K562 (cell line): ENCODE results near the gene DPP8. TPM values are rescaled to one million over a fixed set of nuclear protein-coding genes. Genes with fewer than 3 reads are reported as not detected.

Experiments used
- ATAC-seq: fragments of 200-7000 bp; cut with Tn5 transposase; 3 replicates; pipeline ENCODE4 v1.9.1; 2020; ENCODE audit warnings: moderate library complexity
- BruUV-seq: library from RNA; stranded (reverse); fragments of 400-500 nt; replicated peaks from 2 replicates; lab custom pipeline; 2021; lab: Mats Ljungman, UMichigan
- CTCF ChIA-PET: fragments of 300-600 bp; formaldehyde crosslinking; extraction: SDS; loops from one replicate; lab custom pipeline; 2021; ENCODE audit warnings: low intra/inter-chr PET ratio; lab: Yijun Ruan, JAX
- POLR2A ChIA-PET: fragments of 300-600, 350-650 bp; sonication (Branson Sonifier 250); formaldehyde crosslinking; extraction: SDS; loops from one replicate; lab custom pipeline; 2021; ENCODE audit warnings: antibody characterized with exemption, inconsistent platforms; lab: Yijun Ruan, JAX
- DNase-seq, 4 experiments: peaks; one replicate each; pipeline versions ENCODE4 v3.0.0 to v3.0.0-alpha.2; 2011 to 2018; ENCODE audit warnings: low spot score in 3 of 4, mixed read lengths in 3 of 4; ENCODE audit errors: extremely low read depth in 1 of 4
- FAIRE-seq: peaks from 2 replicates; lab custom pipeline; 2011; peaks lifted over from hg19 to GRCh38; lab: Jason Lieb, UNC
- H2AFZ ChIP-seq: 2 replicates; pipeline ENCODE4 v1.6.0; 2011; ENCODE audit warnings: low read depth, low read length, control low read depth, inconsistent platforms
- H3K27ac ChIP-seq: fragments of 200-600 bp; 3 replicates; pipeline ENCODE4 v1.8.0; 2011; ENCODE audit warnings: low read depth, mild to moderate bottlenecking, control low read depth, inconsistent platforms, low read length, moderate library complexity, mixed read lengths; ENCODE audit errors: extremely low read depth
- H3K27me3 ChIP-seq, 2 experiments: fragments of 300-600 bp in 1 of 2; 2 replicates in 1 of 2; 3 replicates in 1 of 2; pipeline versions ENCODE4 v1.6.0 to v1.8.0; 2011; ENCODE audit warnings: inconsistent platforms in 2 of 2, low read length in 2 of 2, mild to moderate bottlenecking in 1 of 2, mixed read lengths in 1 of 2, moderate library complexity in 1 of 2; ENCODE audit not compliant: control insufficient read depth in 2 of 2, insufficient read depth in 2 of 2
- H3K36me3 ChIP-seq: fragments of 300-600 bp; 3 replicates; pipeline ENCODE4 v1.8.0; 2011; ENCODE audit warnings: mild to moderate bottlenecking, low read length, inconsistent platforms; ENCODE audit not compliant: control insufficient read depth, insufficient read depth
- H3K4me1 ChIP-seq, 2 experiments: fragments of 200-600 bp in 1 of 2; replicated peaks in 1 of 2; 2 replicates in 1 of 2; 3 replicates in 1 of 2; pipeline versions ENCODE4 v1.5.1 to v1.8.0; 2011; ENCODE audit warnings: inconsistent platforms in 2 of 2, low read length in 2 of 2, mild to moderate bottlenecking in 1 of 2, mixed read lengths in 1 of 2, moderate library complexity in 1 of 2; ENCODE audit not compliant: control insufficient read depth in 2 of 2, insufficient read depth in 2 of 2
- H3K4me2 ChIP-seq: 2 replicates; pipeline ENCODE4 v1.6.1; 2011; ENCODE audit warnings: low read length, control low read depth, inconsistent platforms, mixed read lengths; ENCODE audit not compliant: insufficient read depth
- H3K4me3 ChIP-seq: fragments of 200-600 bp; sonication (generic), shearing (Covaris generic); 2 replicates; pipeline ENCODE4 v1.5.1; 2016; ENCODE audit warnings: control low read depth, inconsistent platforms
- H3K79me2 ChIP-seq: fragments of 200-600 bp; 3 replicates; pipeline ENCODE4 v1.8.0; 2011; ENCODE audit warnings: low read length, inconsistent platforms; ENCODE audit not compliant: control insufficient read depth, insufficient read depth
- H3K9ac ChIP-seq, 2 experiments: 2 replicates each; pipeline versions ENCODE4 v1.6.0 to v1.6.1; 2011; ENCODE audit warnings: low read depth in 2 of 2, low read length in 2 of 2, control low read depth in 1 of 2, inconsistent platforms in 1 of 2, mild to moderate bottlenecking in 1 of 2, mixed read lengths in 1 of 2; ENCODE audit not compliant: insufficient read depth in 1 of 2
- H3K9me1 ChIP-seq: one replicate; pipeline ENCODE4 v1.6.0; 2011; ENCODE audit warnings: inconsistent platforms, mild to moderate bottlenecking, low read length, moderate library complexity; ENCODE audit not compliant: control insufficient read depth, insufficient read depth
- H3K9me3 ChIP-seq: replicated peaks from 2 replicates; pipeline ENCODE4 v1.5.1; 2011; ENCODE audit warnings: low read depth, low read length, inconsistent platforms; ENCODE audit not compliant: control insufficient read depth, insufficient read depth
- H4K20me1 ChIP-seq: replicated peaks from 2 replicates; pipeline ENCODE4 v1.6.1; 2011; ENCODE audit warnings: low read length, inconsistent platforms, mixed read lengths; ENCODE audit not compliant: control insufficient read depth, insufficient read depth
- NCOA4 ChIP-seq: fragments of 450-650 bp; IDR thresholded peaks from 2 replicates; pipeline ENCODE4 v1.6.1; 2018; ENCODE audit warnings: mild to moderate bottlenecking; ENCODE audit not compliant: partially characterized antibody
- PHF8 ChIP-seq: fragments of 200-600 bp; sonication (generic); IDR thresholded peaks from 2 replicates; pipeline ENCODE4 v1.6.1; 2012; ENCODE audit warnings: mixed run types, mild to moderate bottlenecking, inconsistent platforms, low read length, moderate library complexity, borderline replicate concordance
- SMAD1 ChIP-seq: fragments of 150-350 bp; IDR thresholded peaks from 2 replicates; pipeline ENCODE4 v1.6.1; 2014; ENCODE audit warnings: low read length, low read depth; ENCODE audit not compliant: partially characterized antibody
- ZBTB33 ChIP-seq: sonication (generic); formaldehyde crosslinking; IDR thresholded peaks from 2 replicates; pipeline ENCODE4 v1.8.1; 2023; ENCODE audit warnings: mild to moderate bottlenecking, missing genetic modification reagents
- ZC3H11A ChIP-seq: IDR thresholded peaks from 2 replicates; pipeline ENCODE4 v1.6.1; 2012; ENCODE audit warnings: low read depth, low read length, improper control_type of control experiment
- ZNF133 ChIP-seq: fragments of 250-450 bp; sonication (Bioruptor Pico); IDR thresholded peaks from 2 replicates; pipeline ENCODE4 v1.4.0; 2020; ENCODE audit warnings: mild to moderate bottlenecking
- ZNF253 ChIP-seq: fragments of 250-450 bp; sonication (Bioruptor Pico); conservative IDR thresholded peaks from 2 replicates; pipeline ENCODE4 v1.6.1; 2021; ENCODE audit warnings: mild to moderate bottlenecking
- WGBS: fragments of 100-300 bp; shearing (Covaris generic); methylation state at CpG from one replicate; pipeline ENCODE4 v1.1.6; 2016; ENCODE audit warnings: low coverage, mixed read lengths; ENCODE audit not compliant: insufficient coverage; ENCODE audit errors: missing lambda C conversion rate; 5-methylcytosine and 5-hydroxymethylcytosine counted together
- in situ Hi-C: fragments of 300-500 bp; cut with MboI; formaldehyde crosslinking; loops from 4 replicates; pipeline ENCODE4 v1.15.0; 2018; ENCODE audit warnings: inconsistent platforms, mixed read lengths
- intact Hi-C: fragments of 100-400 bp; cut with micrococcal nuclease; formaldehyde crosslinking; loops from 2 replicates; pipeline ENCODE4 v1.14.2; 2022
- polyA plus RNA-seq, 8 experiments: library from polyadenylated mRNA; depleted of rRNA in 4 of 8; stranded (reverse) in 5 of 8; unstranded in 3 of 8; fragments of >200 nt; fragmentation: Nextera tagmentation in 2 of 8; fragmentation: Illumina TruSeq in 1 of 8; extraction: Ambion mirVana in 2 of 8; extraction: Trizol in 1 of 8; gene quantifications; 2 replicates each; pipeline versions ENCODE4 v1.2.1 to v1.2.3, GENCODE V29; 2011 to 2014; ENCODE audit warnings: inconsistent platforms in 1 of 8, missing spikeins in 1 of 8
- total RNA-seq, 7 experiments: library from RNA; depleted of rRNA in 6 of 7; stranded (reverse); fragments of >200 nt in 6 of 7; fragmentation: Illumina TruSeq in 2 of 7; extraction: Trizol in 2 of 7; gene quantifications; 2 replicates each; pipeline versions ENCODE4 v1.2.1 to v1.2.3, GENCODE V29; 2011 to 2021; ENCODE audit warnings: low replicate concordance in 1 of 7
- TF ChIP-seq, protein P1 (sequence below): IDR thresholded peaks from 3 replicates; pipeline ENCODE4 v1.6.1; 2011; ENCODE audit warnings: borderline replicate concordance, mild to moderate bottlenecking, moderate library complexity; ENCODE audit not compliant: insufficient read length; ENCODE audit errors: extremely low read depth
- TF ChIP-seq, protein P2 (sequence below), 2 experiments: IDR thresholded peaks; 2 replicates each; pipeline ENCODE4 v1.6.1; 2011; ENCODE audit warnings: borderline replicate concordance in 1 of 2, control low read depth in 1 of 2, low read depth in 1 of 2, low read length in 1 of 2, mild to moderate bottlenecking in 1 of 2, mixed read lengths in 1 of 2, moderate library complexity in 1 of 2; ENCODE audit not compliant: insufficient read depth in 1 of 2, insufficient read length in 1 of 2, poor library complexity in 1 of 2, severe bottlenecking in 1 of 2; ENCODE audit errors: extremely low read depth in 1 of 2

The DPP8 gene
- total and polyA plus RNA-seq, 9 of the 15 experiments (the other 6 are each of a cell fraction or from before 2014, with no cell fraction given): 5.5 to 36.7 (median 20.7) TPM

DNA sequence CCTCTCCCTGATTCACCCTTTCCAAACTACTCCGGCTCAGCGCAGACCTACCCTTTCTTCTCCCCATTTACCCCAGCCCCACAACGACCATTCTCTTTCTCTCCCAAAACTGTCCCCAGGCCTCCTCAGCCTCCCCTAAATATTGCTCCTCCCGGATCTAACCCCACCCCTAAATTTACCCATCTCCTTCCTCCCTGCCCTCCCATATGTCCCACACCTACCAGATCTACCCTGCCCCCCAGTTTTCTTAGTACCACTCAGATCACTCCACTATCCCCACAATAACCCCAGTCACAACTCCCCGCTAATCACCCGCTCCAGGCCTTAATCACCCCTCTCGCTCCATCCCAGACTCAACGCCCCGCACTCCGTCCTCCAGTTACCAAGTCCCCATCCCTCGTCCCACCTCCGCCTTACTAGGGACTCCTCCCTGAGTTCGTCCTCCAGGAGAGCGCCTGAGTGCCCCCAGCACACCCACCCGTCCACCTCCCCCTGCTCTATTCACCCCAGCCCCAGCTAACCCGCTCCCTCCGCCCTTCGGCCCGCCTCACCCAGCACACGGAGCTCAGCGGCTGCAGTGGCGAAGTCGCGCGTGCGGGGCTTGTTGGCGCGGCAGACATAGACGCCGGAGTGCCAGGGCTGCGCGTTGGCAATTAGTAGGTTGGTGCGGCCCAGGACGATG is 121.1 kb downstream of the DPP8 start (continued):
- TF ChIP-seq PHF8: no peak
- no peak for TF ChIP-seq ZNF253 (CRISPR knock-in tag)
- no peak for TF ChIP-seq NCOA4
- no peak for TF ChIP-seq SMAD1
- no peak for TF ChIP-seq ZC3H11A

DNA sequence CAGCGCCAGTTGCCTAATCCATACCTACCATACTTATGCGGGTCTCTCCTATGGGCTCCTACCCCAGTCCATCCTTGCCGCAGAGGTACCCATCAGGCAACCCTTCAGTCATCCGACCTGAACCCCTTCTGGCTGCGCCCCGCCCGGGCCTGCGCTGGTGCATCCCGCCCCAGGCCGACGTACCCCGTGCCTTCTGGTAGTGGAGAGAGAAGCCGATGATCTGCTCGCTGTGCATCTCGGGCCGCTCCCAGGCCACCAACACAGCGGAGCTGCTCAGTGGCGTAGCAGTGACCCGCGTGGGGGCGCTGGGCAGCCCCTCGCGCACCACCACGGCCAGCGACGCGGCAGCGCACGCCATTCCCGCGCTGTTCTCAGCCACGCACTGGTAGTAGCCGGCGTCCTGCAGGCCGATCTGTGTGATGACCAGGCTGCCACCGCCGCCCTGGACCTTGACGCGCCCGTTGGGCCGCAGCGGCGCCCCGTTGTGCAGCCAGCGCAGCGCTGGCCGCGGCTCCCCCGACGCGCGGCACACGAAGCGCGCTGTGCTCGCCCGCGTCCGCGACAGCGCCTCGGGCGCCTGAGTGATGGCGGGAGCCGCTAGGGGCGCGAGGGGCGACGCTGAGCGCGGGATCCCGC is 121.8 kb downstream of the DPP8 start:
- H3K79me2 ChIP-seq: no peaks in the 10 kb centered on the region
- BruUV-seq: no TSS peak
- WGBS: 47% methylated on average over 31 of the region's 72 CpGs
- ChIA-PET CTCF (no interaction called here), POLR2A (interaction anchor here (0.7 to 3.3 kb wide), 2 partner anchors 27 to 90 kb away, joined by 5 to 24 read pairs; partner anchors contain the start of gene RNU5B-1)
- FAIRE-seq: no peak
- H3K36me3 ChIP-seq: no peaks in the 10 kb centered on the region
- H4K20me1 ChIP-seq: no peaks in the 10 kb centered on the region; the same call in 1 of the 2 replicates
- H3K9me1 ChIP-seq: no peaks in the 10 kb centered on the region
- no peaks in the 10 kb centered on the region for H3K9me3 ChIP-seq
- H3K4me2 ChIP-seq: no peak overlapping the region
- in situ Hi-C loops: no loop called here
- no peak overlapping the region for H2AFZ ChIP-seq
- intact Hi-C loops: no loop called here
- no peak for ATAC-seq
- H3K4me1 ChIP-seq: peaks cover 0 to 11% of the 10 kb centered on the region in 2 experiments; a peak in 3 of 5 replicates
- no peak overlapping the region for H3K9ac ChIP-seq
- DNase-seq: no peak
- no peak overlapping the region for H3K4me3 ChIP-seq
- no peak overlapping the region for H3K27ac ChIP-seq
- peaks cover 47 to 79% of the 10 kb centered on the region in 2 experiments for H3K27me3 ChIP-seq
- TF ChIP-seq, protein P1, sequence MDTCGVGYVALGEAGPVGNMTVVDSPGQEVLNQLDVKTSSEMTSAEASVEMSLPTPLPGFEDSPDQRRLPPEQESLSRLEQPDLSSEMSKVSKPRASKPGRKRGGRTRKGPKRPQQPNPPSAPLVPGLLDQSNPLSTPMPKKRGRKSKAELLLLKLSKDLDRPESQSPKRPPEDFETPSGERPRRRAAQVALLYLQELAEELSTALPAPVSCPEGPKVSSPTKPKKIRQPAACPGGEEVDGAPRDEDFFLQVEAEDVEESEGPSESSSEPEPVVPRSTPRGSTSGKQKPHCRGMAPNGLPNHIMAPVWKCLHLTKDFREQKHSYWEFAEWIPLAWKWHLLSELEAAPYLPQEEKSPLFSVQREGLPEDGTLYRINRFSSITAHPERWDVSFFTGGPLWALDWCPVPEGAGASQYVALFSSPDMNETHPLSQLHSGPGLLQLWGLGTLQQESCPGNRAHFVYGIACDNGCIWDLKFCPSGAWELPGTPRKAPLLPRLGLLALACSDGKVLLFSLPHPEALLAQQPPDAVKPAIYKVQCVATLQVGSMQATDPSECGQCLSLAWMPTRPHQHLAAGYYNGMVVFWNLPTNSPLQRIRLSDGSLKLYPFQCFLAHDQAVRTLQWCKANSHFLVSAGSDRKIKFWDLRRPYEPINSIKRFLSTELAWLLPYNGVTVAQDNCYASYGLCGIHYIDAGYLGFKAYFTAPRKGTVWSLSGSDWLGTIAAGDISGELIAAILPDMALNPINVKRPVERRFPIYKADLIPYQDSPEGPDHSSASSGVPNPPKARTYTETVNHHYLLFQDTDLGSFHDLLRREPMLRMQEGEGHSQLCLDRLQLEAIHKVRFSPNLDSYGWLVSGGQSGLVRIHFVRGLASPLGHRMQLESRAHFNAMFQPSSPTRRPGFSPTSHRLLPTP: no peak
- TF ChIP-seq ZNF133 (CRISPR knock-in tag) (no peak), ZBTB33 (CRISPR knock-in tag) (peak; percentile 87)
- TF ChIP-seq, protein P2, sequence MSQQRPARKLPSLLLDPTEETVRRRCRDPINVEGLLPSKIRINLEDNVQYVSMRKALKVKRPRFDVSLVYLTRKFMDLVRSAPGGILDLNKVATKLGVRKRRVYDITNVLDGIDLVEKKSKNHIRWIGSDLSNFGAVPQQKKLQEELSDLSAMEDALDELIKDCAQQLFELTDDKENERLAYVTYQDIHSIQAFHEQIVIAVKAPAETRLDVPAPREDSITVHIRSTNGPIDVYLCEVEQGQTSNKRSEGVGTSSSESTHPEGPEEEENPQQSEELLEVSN (IDR thresholded peaks at IDR 0.05; ENCODE audit: borderline replicate concordance in 1 of 2, extremely low read depth in 1 of 2, insufficient read depth in 1 of 2, insufficient read length in 1 of 2, low read depth in 1 of 2, low read length in 1 of 2, poor library complexity in 1 of 2, severe bottlenecking in 1 of 2): peak in 1 of 2 experiments; percentile 33
